PC-3 (cell line): ENCODE results near the gene RNF168. TPM values are rescaled to one million over a fixed set of nuclear protein-coding genes. Genes with fewer than 3 reads are reported as not detected.

Source experiments
- ATAC-seq: fragments of 200-7000 bp; cut with Tn5 transposase; 2 replicates; pipeline ENCODE4 v1.9.1; 2020; ENCODE audit warnings: mild to moderate bottlenecking, moderate library complexity
- BruUV-seq: library from RNA; stranded (reverse); fragments of 400-500 nt; replicated peaks from 2 replicates; lab custom pipeline; 2021; lab: Mats Ljungman, UMichigan
- CTCF ChIA-PET: fragments of 300-600 bp; sonication (Branson Sonifier 250); formaldehyde crosslinking; loops from one replicate; lab custom pipeline; 2022; ENCODE audit warnings: antibody characterized with exemption; lab: Charles Lee
- POLR2A ChIA-PET: fragments of 300-600 bp; sonication (Branson Sonifier 250); formaldehyde crosslinking; loops from one replicate; lab custom pipeline; 2022; ENCODE audit warnings: antibody characterized with exemption; ENCODE audit not compliant: unreplicated experiment; lab: Charles Lee
- DNase-seq: peaks from one replicate; pipeline ENCODE4 v3.0.0-alpha.2; 2015
- H2AFZ ChIP-seq: fragments of 300-600 bp; sonication (generic); 2 replicates; pipeline ENCODE4 v1.6.0; 2016; ENCODE audit warnings: antibody characterized with exemption, low read length
- H3F3A ChIP-seq: fragments of 300-600 bp; sonication (generic); one replicate; pipeline ENCODE4 v1.6.0; 2017; ENCODE audit warnings: antibody characterized with exemption, low read length, control low read depth, mild to moderate bottlenecking; ENCODE audit not compliant: unreplicated experiment
- H3K27ac ChIP-seq: fragments of 300-600 bp; sonication (generic); 2 replicates; pipeline ENCODE4 v1.5.1; 2016; ENCODE audit warnings: mild to moderate bottlenecking, low read length
- H3K27me3 ChIP-seq: fragments of 300-600 bp; sonication (generic); 2 replicates; pipeline ENCODE4 v1.6.1; 2016; ENCODE audit warnings: low read length, mixed read lengths
- H3K36me3 ChIP-seq: fragments of 300-600 bp; sonication (generic); 2 replicates; pipeline ENCODE4 v1.6.1; 2016; ENCODE audit warnings: low read depth, mixed run types, low read length, mixed read lengths
- H3K4me1 ChIP-seq: fragments of 300-600 bp; sonication (generic); 2 replicates; pipeline ENCODE4 v1.5.1; 2016; ENCODE audit warnings: low read length; ENCODE audit not compliant: insufficient read depth
- H3K4me2 ChIP-seq: fragments of 300-600 bp; sonication (generic); 2 replicates; pipeline ENCODE4 v1.6.0; 2016; ENCODE audit warnings: low read length
- H3K4me3 ChIP-seq: fragments of 300-600 bp; sonication (generic); 2 replicates; pipeline ENCODE4 v1.5.1; 2016; ENCODE audit warnings: mild to moderate bottlenecking, low read length, mixed read lengths
- H3K79me2 ChIP-seq: fragments of 300-600 bp; sonication (generic); 2 replicates; pipeline ENCODE4 v1.6.1; 2017; ENCODE audit warnings: low read length, mixed read lengths
- H3K9ac ChIP-seq: fragments of 300-600 bp; sonication (generic); 2 replicates; pipeline ENCODE4 v1.6.0; 2016; ENCODE audit warnings: mild to moderate bottlenecking, low read length
- H3K9me2 ChIP-seq: fragments of 300-600 bp; sonication (generic); replicated peaks from 2 replicates; pipeline ENCODE4 v1.6.1; 2016; ENCODE audit warnings: mixed run types, low read length, mixed read lengths
- H3K9me3 ChIP-seq: fragments of 300-600 bp; sonication (generic); 2 replicates; pipeline ENCODE4 v1.6.1; 2016; ENCODE audit warnings: low read length, mixed read lengths
- H4K20me1 ChIP-seq: fragments of 300-600 bp; sonication (generic); 2 replicates; pipeline ENCODE4 v1.6.1; 2016; ENCODE audit warnings: low read length, mixed read lengths
- CTCF ChIP-seq: fragments of 300-600 bp; sonication (generic); conservative IDR thresholded peaks from 2 replicates; pipeline ENCODE4 v1.5.1; 2017; ENCODE audit warnings: antibody characterized with exemption, low read depth, mild to moderate bottlenecking, low read length
- EZH2 ChIP-seq: fragments of 300-600 bp; sonication (generic); IDR thresholded peaks from one replicate; pipeline ENCODE4 v1.6.1; 2017; ENCODE audit warnings: antibody characterized with exemption, mild to moderate bottlenecking, low read length; ENCODE audit not compliant: unreplicated experiment
- EZH2phosphoT487 ChIP-seq: fragments of 300-600 bp; sonication (generic); IDR thresholded peaks from 2 replicates; pipeline ENCODE4 v1.6.1; 2018; ENCODE audit warnings: mild to moderate bottlenecking, antibody characterized with exemption, low read length, borderline replicate concordance
- intact Hi-C: fragments of 100-400 bp; cut with micrococcal nuclease; formaldehyde crosslinking; loops from 2 replicates; pipeline ENCODE4 v1.9.0; 2023
- total RNA-seq: library from RNA; depleted of rRNA; stranded (reverse); fragments of >200 nt; gene quantifications from 2 replicates; pipeline ENCODE4 v1.2.3, GENCODE V29; 2014

RNF168 gene
- total RNA-seq, 1 experiment from 2014 or later, result 13.8 TPM

- no peak for TF ChIP-seq EZH2
- TF ChIP-seq EZH2phosphoT487, result no peak
- TF ChIP-seq CTCF, result no peak
- H3K4me2 ChIP-seq, result no peak overlapping the region
- POLR2A ChIA-PET, result no interaction called here
- H3K79me2 ChIP-seq, result no peaks in the 10 kb centered on the region
- DNase-seq (no peak), ATAC-seq (no peak)
- no peak overlapping the region for H3K27ac ChIP-seq
- CTCF ChIA-PET, result interaction anchor here (0.6 kb wide), 1 partner anchor 110 kb away, joined by 3 read pairs; no protein-coding TSS in a partner anchor
- H3K4me1 ChIP-seq, result 0 out of 2 replicates have a peak, but pooled peaks cover 5% of the 10 kb centered on the region
- H3K9me2 ChIP-seq, result no peaks in the 10 kb centered on the region
- H3K27me3 ChIP-seq, result no peaks in the 10 kb centered on the region
- no peaks in the 10 kb centered on the region for H3F3A ChIP-seq
- no peak overlapping the region for H2AFZ ChIP-seq
- H3K9me3 ChIP-seq, result no peaks in the 10 kb centered on the region
- intact Hi-C loops, result no loop called here
- no peak overlapping the region for H3K9ac ChIP-seq
- no TSS peak for BruUV-seq
- no peaks in the 10 kb centered on the region for H4K20me1 ChIP-seq
- H3K36me3 ChIP-seq, result no peaks in the 10 kb centered on the region
- no peak overlapping the region for H3K4me3 ChIP-seq
Observed at GRCh38 chr3:196440041-196440537, 63.5 kb downstream of the RNF168 start.

- peaks cover 11% of the 10 kb centered on the region; the same call in 1 of the 2 replicates for H3K4me1 ChIP-seq
- intact Hi-C loops, result loop anchor here (2.0 to 10.0 kb wide), 3 partner anchors 70 to 178 kb away; partner anchors contain the start of genes RNF168 and TM4SF19
- ChIA-PET POLR2A (interaction anchor here (0.6 kb wide), 2 partner anchors 169 to 304 kb away, joined by 3 to 4 read pairs; no protein-coding TSS in a partner anchor), CTCF (interaction anchor here (0.6 kb wide), 1 partner anchor 25 kb away, joined by 3 read pairs; no protein-coding TSS in a partner anchor)
- H2AFZ ChIP-seq, result peak within 1 kb of the TSS; percentile 96
- H3K36me3 ChIP-seq, result peaks cover 2% of the 10 kb centered on the region; the same call in 1 of the 2 replicates
- H3K79me2 ChIP-seq, result peaks cover 50% of the 10 kb centered on the region
- BruUV-seq, result no TSS peak
- H3F3A ChIP-seq, result no peaks in the 10 kb centered on the region
- peak within 1 kb of the TSS; percentile 97 for H3K4me2 ChIP-seq
- TF ChIP-seq EZH2 (no peak), EZH2phosphoT487 (no peak), CTCF (no peak)
- no peaks in the 10 kb centered on the region for H3K9me3 ChIP-seq
- H3K9me2 ChIP-seq, result no peaks in the 10 kb centered on the region
- H3K27me3 ChIP-seq, result no peaks in the 10 kb centered on the region
- peak within 1 kb of the TSS; percentile 7 for H3K27ac ChIP-seq
- peak within 1 kb of the TSS; percentile 92 for H3K9ac ChIP-seq
- H4K20me1 ChIP-seq, result peaks cover 7% of the 10 kb centered on the region
- DNase-seq (peak; percentile 94), ATAC-seq (peak; percentile 93)
- peak within 1 kb of the TSS; percentile 94 for H3K4me3 ChIP-seq
Observed at GRCh38 chr3:196432137-196432879, 71.3 kb downstream of the RNF168 start, which contains the start of gene UBXN7. Gene UBXN7, minus strand, starts transcription at chr3:196432427. Its CDS starts 28 bp downstream, at chr3:196432399.
